H9 (cell line): ENCODE measurements around the gene GLYATL3. TPM values are rescaled to one million over a fixed set of nuclear protein-coding genes. Genes with fewer than 3 reads are reported as not detected.

Source experiments
- DNase-seq: peaks from one replicate; pipeline ENCODE4 v3.0.0-alpha.2; 2017
- H2AFZ ChIP-seq: one replicate; pipeline ENCODE4 v1.6.1; 2013; ENCODE audit warnings: mild to moderate bottlenecking, low read length, control low read depth, moderate library complexity
- H2AK5ac ChIP-seq: 2 replicates; pipeline ENCODE4 v1.6.1; 2013; ENCODE audit warnings: low read length, control low read depth, mixed read lengths; ENCODE audit not compliant: insufficient read length
- H2BK120ac ChIP-seq: one replicate; pipeline ENCODE4 v1.6.1; 2013; ENCODE audit warnings: low read depth, mild to moderate bottlenecking, low read length, control low read depth, inconsistent platforms; ENCODE audit not compliant: poor library complexity, severe bottlenecking
- H2BK12ac ChIP-seq: 2 replicates; pipeline ENCODE4 v1.6.1; 2013; ENCODE audit warnings: low read length, control low read depth, mixed read lengths, low read depth; ENCODE audit not compliant: insufficient read length
- H2BK15ac ChIP-seq: 2 replicates; pipeline ENCODE4 v1.6.1; 2013; ENCODE audit warnings: low read depth, low read length, control low read depth
- H2BK20ac ChIP-seq: one replicate; pipeline ENCODE4 v1.6.1; 2013; ENCODE audit warnings: low read depth, mild to moderate bottlenecking, low read length, control low read depth, inconsistent platforms; ENCODE audit not compliant: poor library complexity, severe bottlenecking
- H2BK5ac ChIP-seq: 2 replicates; pipeline ENCODE4 v1.6.1; 2013; ENCODE audit warnings: low read length, control low read depth, mixed read lengths; ENCODE audit not compliant: insufficient read length
- H3K14ac ChIP-seq: 2 replicates; pipeline ENCODE4 v1.6.1; 2013; ENCODE audit warnings: low read length, control low read depth; ENCODE audit not compliant: insufficient read depth
- H3K18ac ChIP-seq: 2 replicates; pipeline ENCODE4 v1.6.1; 2013; ENCODE audit warnings: low read depth, mild to moderate bottlenecking, mixed read lengths, low read length, control low read depth; ENCODE audit not compliant: insufficient read length
- H3K23ac ChIP-seq: 2 replicates; pipeline ENCODE4 v1.6.1; 2013; ENCODE audit warnings: low read length, control low read depth, mixed read lengths, low read depth; ENCODE audit not compliant: insufficient read length
- H3K23me2 ChIP-seq: 2 replicates; pipeline ENCODE4 v1.6.1; 2013; ENCODE audit warnings: low read depth, mild to moderate bottlenecking, mixed read lengths, low read length, control low read depth; ENCODE audit not compliant: insufficient read length, poor library complexity, severe bottlenecking
- H3K27ac ChIP-seq: 2 replicates; pipeline ENCODE4 v1.5.1; 2013; ENCODE audit warnings: low read length, control low read depth, mixed read lengths, low read depth; ENCODE audit not compliant: insufficient read length
- H3K27me3 ChIP-seq: 2 replicates; pipeline ENCODE4 v1.6.1; 2013; ENCODE audit warnings: low read length, control low read depth, inconsistent platforms; ENCODE audit not compliant: insufficient read depth
- H3K4ac ChIP-seq: 2 replicates; pipeline ENCODE4 v1.6.1; 2013; ENCODE audit warnings: low read depth, mild to moderate bottlenecking, control low read depth, inconsistent platforms, low read length, moderate library complexity
- H3K4me1 ChIP-seq: 2 replicates; pipeline ENCODE4 v1.6.1; 2013; ENCODE audit warnings: low read length, control low read depth, inconsistent platforms; ENCODE audit not compliant: insufficient read depth
- H3K4me2 ChIP-seq: 2 replicates; pipeline ENCODE4 v1.6.1; 2013; ENCODE audit warnings: low read length, control low read depth, mixed read lengths; ENCODE audit not compliant: insufficient read length, insufficient read depth
- H3K56ac ChIP-seq: 2 replicates; pipeline ENCODE4 v1.6.1; 2013; ENCODE audit warnings: low read depth, mild to moderate bottlenecking, mixed read lengths, low read length, control low read depth; ENCODE audit not compliant: insufficient read length
- H3K79me1 ChIP-seq: 2 replicates; pipeline ENCODE4 v1.6.1; 2013; ENCODE audit warnings: low read depth, mild to moderate bottlenecking, moderate library complexity, low read length, control low read depth, inconsistent platforms; ENCODE audit not compliant: insufficient read depth, poor library complexity, severe bottlenecking
- H3K79me2 ChIP-seq: 2 replicates; pipeline ENCODE4 v1.6.1; 2013; ENCODE audit warnings: low read length, control low read depth, inconsistent platforms; ENCODE audit not compliant: insufficient read depth
- H3K9ac ChIP-seq: 2 replicates; pipeline ENCODE4 v1.6.1; 2013; ENCODE audit warnings: low read length, control low read depth, mixed read lengths; ENCODE audit not compliant: insufficient read length; ENCODE audit errors: extremely low read depth
- H3K9me3 ChIP-seq: one replicate; pipeline ENCODE4 v1.6.1; 2013; ENCODE audit warnings: low read depth, low read length, inconsistent platforms; ENCODE audit not compliant: control insufficient read depth
- H3T11ph ChIP-seq: one replicate; pipeline ENCODE4 v1.6.1; 2013; ENCODE audit warnings: mild to moderate bottlenecking, low read length, control low read depth, inconsistent platforms
- H4K20me1 ChIP-seq: one replicate; pipeline ENCODE4 v1.6.1; 2013; ENCODE audit not compliant: control insufficient read depth, insufficient read length, insufficient read depth
- H4K5ac ChIP-seq: 2 replicates; pipeline ENCODE4 v1.6.1; 2013; ENCODE audit warnings: low read depth, mild to moderate bottlenecking, mixed read lengths, low read length, control low read depth; ENCODE audit not compliant: insufficient read length
- H4K8ac ChIP-seq: replicated peaks from 2 replicates; pipeline ENCODE4 v1.6.1; 2013; ENCODE audit warnings: low read length, control low read depth, mixed read lengths, low read depth; ENCODE audit not compliant: insufficient read length
- H4K91ac ChIP-seq: 2 replicates; pipeline ENCODE4 v1.6.1; 2013; ENCODE audit warnings: low read depth, mild to moderate bottlenecking, moderate library complexity, mixed read lengths, low read length, control low read depth; ENCODE audit not compliant: insufficient read length
- H3K27ac Mint-ChIP-seq, 3 experiments: 2 replicates in 2 of 3; 3 replicates in 1 of 3; pipeline ENCODE4 v1.8.0; 2020 to 2021; ENCODE audit warnings: mixed read lengths in 3 of 3, mild to moderate bottlenecking in 1 of 3, moderate library complexity in 1 of 3
- H3K27me3 Mint-ChIP-seq: 2 replicates; pipeline ENCODE4 v1.8.0; 2021; ENCODE audit warnings: low read depth, mild to moderate bottlenecking, moderate library complexity, mixed read lengths
- H3K36me3 Mint-ChIP-seq, 3 experiments: 2 replicates in 2 of 3; 3 replicates in 1 of 3; pipeline ENCODE4 v1.8.0; 2020 to 2021; ENCODE audit warnings: low read depth in 3 of 3, mixed read lengths in 3 of 3; ENCODE audit not compliant: insufficient read depth in 1 of 3
- H3K4me1 Mint-ChIP-seq, 2 experiments: 2 replicates each; pipeline ENCODE4 v1.8.0; 2020; ENCODE audit warnings: mixed read lengths in 2 of 2
- H3K4me3 Mint-ChIP-seq, 2 experiments: 2 replicates in 1 of 2; 3 replicates in 1 of 2; pipeline ENCODE4 v1.8.0; 2020 to 2021; ENCODE audit warnings: mild to moderate bottlenecking in 2 of 2, mixed read lengths in 2 of 2, moderate library complexity in 1 of 2
- H3K9me3 Mint-ChIP-seq, 2 experiments: 2 replicates in 1 of 2; 3 replicates in 1 of 2; pipeline ENCODE4 v1.8.0; 2020; ENCODE audit warnings: mild to moderate bottlenecking in 2 of 2, mixed read lengths in 2 of 2, moderate library complexity in 1 of 2
- CTCF ChIP-seq: fragments of 200-600 bp; sonication (generic); conservative IDR thresholded peaks from 3 replicates; pipeline ENCODE4 v1.8.0; 2021; ENCODE audit warnings: antibody characterized with exemption, mild to moderate bottlenecking
- WGBS: extraction: QIAGEN DNeasy Blood & Tissue Kit; methylation state at CpG from one replicate; pipeline ENCODE4 v1.1.7; 2013; ENCODE audit warnings: missing lambda C conversion rate, low lambda C conversion rate, mixed read lengths; ENCODE audit not compliant: insufficient read length; ENCODE audit errors: extremely low coverage; 5-methylcytosine and 5-hydroxymethylcytosine counted together
- total RNA-seq: library from RNA; stranded (reverse); gene quantifications from 2 replicates; pipeline ENCODE4 v1.2.1, GENCODE V29; 2021

The GLYATL3 gene
- total RNA-seq, 1 experiment from 2014 or later, result not detected

GRCh38 chr6:49553384-49553783 lies 53.7 kb downstream of the GLYATL3 start:
- Histone ChIP-seq H2BK120ac (no peak overlapping the region), H3K4ac (no peak overlapping the region), H2BK20ac (no peak overlapping the region), H3K23ac (no peak overlapping the region), H3K14ac (no peak overlapping the region), H3T11ph (no peak overlapping the region), H2BK15ac (no peak overlapping the region), H3K27ac (no peak overlapping the region), H3K56ac (no peak overlapping the region), H3K79me1 (no peaks in the 10 kb centered on the region), H4K91ac (no peak overlapping the region), H4K8ac (no peak overlapping the region), H3K23me2 (peaks cover 14% of the 10 kb centered on the region), H3K79me2 (no peaks in the 10 kb centered on the region), H2AK5ac (no peak overlapping the region), H3K9me3 (no peaks in the 10 kb centered on the region), H2AFZ (no peak overlapping the region), H3K4me2 (no peak overlapping the region), H3K9ac (no peak overlapping the region), H3K4me1 (peaks cover 6% of the 10 kb centered on the region; the same call in 1 of the 2 replicates), H4K5ac (no peak overlapping the region), H2BK5ac (no peak overlapping the region), H2BK12ac (no peak overlapping the region), H3K27me3 (peaks cover 15% of the 10 kb centered on the region; the same call in 1 of the 2 replicates), H4K20me1 (no peaks in the 10 kb centered on the region), H3K18ac (no peak overlapping the region)
- TF ChIP-seq CTCF, result no peak
- Mint-ChIP-seq H3K4me1 (peaks cover 55 to 72% of the 10 kb centered on the region in 2 experiments), H3K4me3 (peak overlapping the region in 1 of 2 experiments; percentile 62; a peak in 2 of 5 replicates), H3K27me3 (peaks cover 66% of the 10 kb centered on the region), H3K9me3 (peaks cover 0 to 3% of the 10 kb centered on the region in 2 experiments; a peak in 2 of 5 replicates), H3K36me3 (peaks cover 11 to 50% (median 50%) of the 10 kb centered on the region in 3 experiments), H3K27ac (no peak overlapping the region)
- DNase-seq, result no peak
- WGBS, result no CpG with 5 or more reads among the region's 1 CpG
